Smooth muscle cell (in vitro differentiated cells): ENCODE data around the gene CCL4. TPM values are rescaled to one million over a fixed set of nuclear protein-coding genes. Genes with fewer than 3 reads are reported as not detected.
"Not testable (repeated sequence)": the region's sequence is repeated elsewhere in the genome, so short reads cannot be mapped to it uniquely, and the experiment has no call there.

Experiments used
- DNase-seq: peaks from one replicate; lab custom pipeline; 2025; ENCODE audit not compliant: unreplicated experiment; lab: John Stamatoyannopoulos, UW
- H2AFZ ChIP-seq: fragments of 200-600 bp; sonication (generic); 2 replicates; pipeline ENCODE4 v1.6.0; 2016; ENCODE audit warnings: antibody characterized with exemption, low read depth, mild to moderate bottlenecking
- H3F3A ChIP-seq: fragments of 200-600 bp; sonication (generic); 2 replicates; pipeline ENCODE4 v1.6.0; 2017; ENCODE audit warnings: antibody characterized with exemption, low read depth
- H3K27ac ChIP-seq: fragments of 200-600 bp; sonication (generic); 2 replicates; pipeline ENCODE4 v1.5.1; 2016; ENCODE audit warnings: low read depth, mild to moderate bottlenecking
- H3K27me3 ChIP-seq: fragments of 200-600 bp; sonication (generic); 2 replicates; pipeline ENCODE4 v1.6.1; 2016; ENCODE audit warnings: low read depth, mild to moderate bottlenecking
- H3K36me3 ChIP-seq: fragments of 200-600 bp; sonication (generic); 2 replicates; pipeline ENCODE4 v1.5.1; 2016; ENCODE audit warnings: low read depth
- H3K4me1 ChIP-seq: fragments of 200-600 bp; sonication (generic); 2 replicates; pipeline ENCODE4 v1.5.1; 2016; ENCODE audit warnings: low read depth
- H3K4me2 ChIP-seq: fragments of 200-600 bp; sonication (generic); 2 replicates; pipeline ENCODE4 v1.6.0; 2016; ENCODE audit warnings: mild to moderate bottlenecking
- H3K4me3 ChIP-seq: fragments of 200-600 bp; sonication (generic); 2 replicates; pipeline ENCODE4 v1.5.1; 2016; ENCODE audit warnings: mild to moderate bottlenecking
- H3K79me2 ChIP-seq: fragments of 200-600 bp; sonication (generic); 2 replicates; pipeline ENCODE4 v1.6.0; 2016; ENCODE audit warnings: low read depth, mild to moderate bottlenecking
- H3K9ac ChIP-seq: fragments of 200-600 bp; sonication (generic); 2 replicates; pipeline ENCODE4 v1.6.0; 2016; ENCODE audit warnings: low read depth
- H3K9me3 ChIP-seq: fragments of 200-600 bp; sonication (generic); replicated peaks from 2 replicates; pipeline ENCODE4 v1.5.1; 2016; ENCODE audit warnings: low read depth
- H4K20me1 ChIP-seq: fragments of 200-600 bp; sonication (generic); 2 replicates; pipeline ENCODE4 v1.6.0; 2016; ENCODE audit warnings: low read depth
- WGBS: methylation state at CpG from one replicate; pipeline ENCODE4 v1.1.7; 2016; ENCODE audit warnings: low lambda C conversion rate; 5-methylcytosine and 5-hydroxymethylcytosine counted together
- polyA plus RNA-seq: library from polyadenylated mRNA; unstranded; fragments of >200 nt; fragmentation: Nextera tagmentation; extraction: Ambion mirVana; gene quantifications from 2 replicates; pipeline ENCODE4 v1.2.1, GENCODE V29; 2016
- total RNA-seq: library from RNA; depleted of rRNA; stranded (reverse); fragments of >200 nt; gene quantifications from 2 replicates; pipeline ENCODE4 v1.2.3, GENCODE V29; 2014
- TF ChIP-seq, protein P1 (sequence below): fragments of 200-600 bp; sonication (generic); IDR thresholded peaks from 2 replicates; pipeline ENCODE4 v1.5.1; 2017; ENCODE audit warnings: borderline replicate concordance, mild to moderate bottlenecking, antibody characterized with exemption; ENCODE audit not compliant: insufficient read depth, poor library complexity, severe bottlenecking

The CCL4 gene
- total and polyA plus RNA-seq, 2 experiments from 2014 or later, result 0.81 TPM; not detected in 1

DNA sequence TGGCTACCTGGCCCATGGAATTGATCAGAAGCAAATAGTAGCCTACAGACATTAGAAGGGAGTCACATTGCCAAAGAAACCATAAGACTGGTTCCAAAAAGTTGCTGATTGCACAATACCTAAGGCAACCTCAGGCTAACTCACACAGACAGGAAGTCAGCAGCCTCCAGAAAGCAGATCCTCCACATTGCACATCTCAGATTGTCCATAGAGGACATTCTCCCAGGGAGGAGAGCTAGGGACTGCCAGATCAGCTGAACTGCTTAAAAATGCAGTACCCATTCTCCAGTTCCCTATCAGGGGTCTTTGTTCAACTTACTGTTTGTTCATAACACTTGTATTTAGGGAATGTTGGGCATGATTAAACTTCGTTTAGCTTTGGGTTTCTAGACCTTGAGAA is 17.9 kb upstream of the CCL4 start:
- Histone ChIP-seq H4K20me1 (no peaks in the 10 kb centered on the region), H3K27me3 (no peaks in the 10 kb centered on the region), H3K79me2 (no peaks in the 10 kb centered on the region), H3K9ac (no peak overlapping the region), H3K4me1 (no peaks in the 10 kb centered on the region), H3F3A (no peaks in the 10 kb centered on the region), H3K9me3 (no peaks in the 10 kb centered on the region), H2AFZ (no peak overlapping the region), H3K27ac (no peak overlapping the region), H3K4me3 (no peak overlapping the region), H3K4me2 (no peak overlapping the region), H3K36me3 (no peaks in the 10 kb centered on the region)
- WGBS, result 61% methylated on average over 1 of the region's 1 CpG
- TF ChIP-seq, protein P1, sequence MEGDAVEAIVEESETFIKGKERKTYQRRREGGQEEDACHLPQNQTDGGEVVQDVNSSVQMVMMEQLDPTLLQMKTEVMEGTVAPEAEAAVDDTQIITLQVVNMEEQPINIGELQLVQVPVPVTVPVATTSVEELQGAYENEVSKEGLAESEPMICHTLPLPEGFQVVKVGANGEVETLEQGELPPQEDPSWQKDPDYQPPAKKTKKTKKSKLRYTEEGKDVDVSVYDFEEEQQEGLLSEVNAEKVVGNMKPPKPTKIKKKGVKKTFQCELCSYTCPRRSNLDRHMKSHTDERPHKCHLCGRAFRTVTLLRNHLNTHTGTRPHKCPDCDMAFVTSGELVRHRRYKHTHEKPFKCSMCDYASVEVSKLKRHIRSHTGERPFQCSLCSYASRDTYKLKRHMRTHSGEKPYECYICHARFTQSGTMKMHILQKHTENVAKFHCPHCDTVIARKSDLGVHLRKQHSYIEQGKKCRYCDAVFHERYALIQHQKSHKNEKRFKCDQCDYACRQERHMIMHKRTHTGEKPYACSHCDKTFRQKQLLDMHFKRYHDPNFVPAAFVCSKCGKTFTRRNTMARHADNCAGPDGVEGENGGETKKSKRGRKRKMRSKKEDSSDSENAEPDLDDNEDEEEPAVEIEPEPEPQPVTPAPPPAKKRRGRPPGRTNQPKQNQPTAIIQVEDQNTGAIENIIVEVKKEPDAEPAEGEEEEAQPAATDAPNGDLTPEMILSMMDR, result no peak
- DNase-seq, result no peak

DNA sequence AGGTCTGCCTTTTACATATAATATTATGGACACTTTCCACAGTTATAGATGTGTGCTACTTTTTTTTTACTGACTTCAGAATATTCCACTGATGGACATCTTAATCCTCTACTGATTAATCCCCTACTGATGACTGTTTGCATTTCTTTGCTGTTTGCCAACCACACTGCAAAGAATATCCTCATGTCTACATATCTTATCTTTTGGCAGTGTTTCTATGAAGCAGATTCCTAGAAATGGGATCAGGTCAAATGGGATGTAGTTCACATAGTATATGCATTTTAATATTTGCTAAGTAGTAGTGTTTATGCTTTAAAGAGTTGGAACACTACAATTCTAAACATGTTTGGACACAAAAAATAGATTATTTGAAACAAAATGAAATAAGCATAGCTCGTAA is 16.8 kb upstream of the CCL4 start:
- 92% methylated on average over 1 of the region's 1 CpG for WGBS
- Histone ChIP-seq H3K79me2 (no peaks in the 10 kb centered on the region), H3K4me1 (no peaks in the 10 kb centered on the region), H3F3A (no peaks in the 10 kb centered on the region), H3K4me3 (no peak overlapping the region), H3K27ac (no peak overlapping the region), H3K4me2 (no peak overlapping the region), H4K20me1 (no peaks in the 10 kb centered on the region), H3K9me3 (no peaks in the 10 kb centered on the region), H3K27me3 (peaks cover 5% of the 10 kb centered on the region), H2AFZ (no peak overlapping the region), H3K36me3 (no peaks in the 10 kb centered on the region), H3K9ac (no peak overlapping the region)
- DNase-seq, result no peak
- TF ChIP-seq, protein P1, result no peak

DNA sequence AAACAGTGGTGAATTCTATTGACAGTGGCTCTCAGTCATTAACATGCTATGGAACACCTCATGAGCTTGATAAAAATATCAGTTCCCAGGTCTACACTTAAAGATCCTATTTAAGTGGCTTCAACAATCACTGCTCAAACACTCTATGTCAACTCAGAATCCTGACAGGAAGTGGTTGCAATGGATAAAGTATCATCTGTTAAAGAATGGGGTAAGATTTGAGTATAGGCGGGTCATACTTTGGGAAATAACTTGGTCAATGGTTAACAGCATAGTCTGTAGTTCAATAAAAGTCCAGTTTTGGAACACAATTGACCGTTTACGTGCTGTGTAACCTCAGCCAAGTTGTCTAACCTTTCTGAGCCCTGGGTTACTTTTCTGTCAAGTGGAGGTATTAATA is 16.2 kb upstream of the CCL4 start:
- H3K4me2 ChIP-seq, H4K20me1 ChIP-seq, H3K4me1 ChIP-seq, DNase-seq, H3K27me3 ChIP-seq, H3K9me3 ChIP-seq, H3K36me3 ChIP-seq, H3K9ac ChIP-seq, H3F3A ChIP-seq, H3K4me3 ChIP-seq, H2AFZ ChIP-seq, H3K79me2 ChIP-seq, H3K27ac ChIP-seq: not testable (repeated sequence)
- WGBS, result 100% methylated on average over 1 of the region's 3 CpGs

DNA sequence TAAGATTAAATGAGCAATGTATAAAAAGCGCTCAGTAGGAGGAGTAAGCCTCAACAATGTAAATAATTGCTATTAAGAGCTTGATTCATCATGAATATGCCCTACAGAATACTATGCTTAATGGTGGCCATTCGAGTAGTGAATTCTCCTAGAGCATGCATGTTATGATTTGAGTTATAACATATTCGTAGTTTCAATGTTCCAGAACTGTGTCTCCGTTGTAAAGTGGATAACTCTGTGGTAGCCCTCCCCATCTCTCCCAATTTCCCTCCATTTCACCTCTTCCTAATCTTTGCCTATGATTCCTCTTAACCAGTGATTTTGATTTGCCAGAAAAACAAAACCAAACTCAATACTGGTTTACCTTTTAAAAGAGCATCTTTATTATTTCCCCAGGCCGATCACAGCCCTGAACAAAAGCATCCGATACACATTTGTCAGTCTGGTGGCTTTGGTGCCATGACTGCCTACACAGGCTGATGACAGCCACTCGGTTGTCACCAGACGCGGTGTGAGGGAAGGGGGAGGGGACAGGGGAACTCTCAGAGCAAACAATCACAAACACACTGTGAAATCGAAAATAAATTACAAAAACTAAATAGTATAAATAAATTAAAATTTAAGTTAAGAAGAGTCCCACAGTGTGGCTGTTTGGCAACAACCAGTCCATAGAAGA is 15.6 kb upstream of the CCL4 start:
- H3K27ac ChIP-seq, H3K36me3 ChIP-seq, H3K79me2 ChIP-seq, H3K27me3 ChIP-seq, H3K9me3 ChIP-seq, H4K20me1 ChIP-seq, H3K9ac ChIP-seq, DNase-seq, H3K4me1 ChIP-seq, H3K4me2 ChIP-seq, H2AFZ ChIP-seq, H3F3A ChIP-seq, H3K4me3 ChIP-seq: not testable (repeated sequence)
- WGBS, result 91% methylated on average over 10 of the region's 10 CpGs
